SIG-M5 (cell line): ENCODE measurements around the gene PSMD4.
"Not testable (repeated sequence)": the region's sequence is repeated elsewhere in the genome, so short reads cannot be mapped to it uniquely, and the experiment has no call there.

ENCODE experiments used
- DNase-seq: peaks from one replicate; lab custom pipeline; 2025; lab: John Stamatoyannopoulos, UW

Gene PSMD4

GRCh38 chr1:151254217-151255213 lies at the start of gene PSMD4:
PSMD4 (plus strand) TSS chr1:151254734; CDS start chr1:151254783, 49 bp downstream.
- DNase-seq = peak; percentile 98

GRCh38 chr1:151205381-151205965 lies 49.1 kb upstream of the PSMD4 start:
- DNase-seq = not testable (repeated sequence)

- DNase-seq = no peak
These were observed 43.7 kb upstream of the PSMD4 start for GRCh38 chr1:151210830-151211229.

GRCh38 chr1:151211972-151212705 lies 42.4 kb upstream of the PSMD4 start:
- DNase-seq = no peak

GRCh38 chr1:151213560-151213959 lies 41.0 kb upstream of the PSMD4 start:
- DNase-seq = no peak

GRCh38 chr1:151221616-151222015 lies 32.9 kb upstream of the PSMD4 start:
- DNase-seq = no peak

GRCh38 chr1:151222130-151222529 lies 32.4 kb upstream of the PSMD4 start:
- DNase-seq = no peak

- no peak for DNase-seq
These were observed 19.3 kb upstream of the PSMD4 start for GRCh38 chr1:151235235-151235634.

GRCh38 chr1:151237678-151238466 lies 16.7 kb upstream of the PSMD4 start:
- DNase-seq = no peak

GRCh38 chr1:151238467-151238739 lies 16.1 kb upstream of the PSMD4 start:
- no peak for DNase-seq

GRCh38 chr1:151242442-151242841 lies 12.1 kb upstream of the PSMD4 start:
- no peak for DNase-seq

GRCh38 chr1:151243683-151244216 lies 10.8 kb upstream of the PSMD4 start:
- DNase-seq = no peak

- no peak for DNase-seq
These were observed 7.7 kb upstream of the PSMD4 start for GRCh38 chr1:151246786-151247185.

- DNase-seq = peak; percentile 89
These were observed 2.7 kb upstream of the PSMD4 start for GRCh38 chr1:151251656-151252470.

GRCh38 chr1:151255381-151255780 lies 847 bp downstream of the PSMD4 start:
- no peak for DNase-seq

GRCh38 chr1:151259351-151259750 lies 4.8 kb downstream of the PSMD4 start:
- DNase-seq = no peak

GRCh38 chr1:151265446-151266236 lies 11.1 kb downstream of the PSMD4 start:
- no peak for DNase-seq

- DNase-seq = no peak
These were observed 11.8 kb downstream of the PSMD4 start for GRCh38 chr1:151266315-151266714.

GRCh38 chr1:151266821-151267220 lies 12.3 kb downstream of the PSMD4 start:
- DNase-seq = no peak

GRCh38 chr1:151267760-151268159 lies 13.2 kb downstream of the PSMD4 start:
- no peak for DNase-seq
